ENCODE measurements around the gene MPP2.

GRCh38 chr17:43914451-43914850, 7.1 kb upstream of the MPP2 start:
- TF ChIP-seq EZH2phosphoT487 (IDR thresholded peaks at IDR 0.05; ENCODE audit: borderline replicate concordance, low read depth, low read length), result no peak
- no peak for TF ChIP-seq CTCF (conservative IDR thresholded peaks at IDR 0.05; ENCODE audit: low read length)
